HG02642 (cell line): ENCODE results near the gene MRPL28.
"Not testable (repeated sequence)": the region's sequence is repeated elsewhere in the genome, so short reads cannot be mapped to it uniquely, and the experiment has no call there.

ENCODE experiments used
- ATAC-seq: cut with Tn5 transposase; IDR thresholded peaks from one replicate; pipeline ENCODE4 v1.9.1; 2021; ENCODE audit warnings: mild to moderate bottlenecking; ENCODE audit not compliant: unreplicated experiment, poor library complexity

The MRPL28 gene

GRCh38 chr16:345772-346171 lies 24.6 kb downstream of the MRPL28 start:
- no peak for ATAC-seq

- no peak for ATAC-seq
Observed at GRCh38 chr16:342455-343213, 27.7 kb downstream of the MRPL28 start.

- ATAC-seq = not testable (repeated sequence)
Observed at GRCh38 chr16:341974-342336, 28.4 kb downstream of the MRPL28 start.

GRCh38 chr16:341095-341973 lies 29.0 kb downstream of the MRPL28 start:
- ATAC-seq = not testable (repeated sequence)

- ATAC-seq = no peak
Observed at GRCh38 chr16:340370-341091, 29.8 kb downstream of the MRPL28 start.

- no peak for ATAC-seq
Observed at GRCh38 chr16:339680-340079, 30.7 kb downstream of the MRPL28 start.

- ATAC-seq = no peak
Observed at GRCh38 chr16:337975-338575, 32.3 kb downstream of the MRPL28 start.

- no peak for ATAC-seq
Observed at GRCh38 chr16:337437-337836, 32.9 kb downstream of the MRPL28 start.

- ATAC-seq = no peak
Observed at GRCh38 chr16:336269-336668, 34.1 kb downstream of the MRPL28 start.

GRCh38 chr16:334861-335632 lies 35.3 kb downstream of the MRPL28 start:
- not testable (repeated sequence) for ATAC-seq

GRCh38 chr16:334164-334832 lies 36.0 kb downstream of the MRPL28 start:
- not testable (repeated sequence) for ATAC-seq

- ATAC-seq = no peak
Observed at GRCh38 chr16:333406-334094, 36.8 kb downstream of the MRPL28 start.

- ATAC-seq = not testable (repeated sequence)
Observed at GRCh38 chr16:331181-331814, 39.0 kb downstream of the MRPL28 start.

- no peak for ATAC-seq
Observed at GRCh38 chr16:330741-331140, 39.6 kb downstream of the MRPL28 start.

GRCh38 chr16:325375-326145 lies 44.8 kb downstream of the MRPL28 start:
- ATAC-seq = no peak

- ATAC-seq = no peak
Observed at GRCh38 chr16:324451-325334, 45.6 kb downstream of the MRPL28 start.

GRCh38 chr16:324201-324450 lies 46.2 kb downstream of the MRPL28 start:
- ATAC-seq = no peak
